Measurements from ENCODE around the gene BTN1A1.

The BTN1A1 gene

GRCh38 chr6:26476896-26477295 lies 23.2 kb upstream of the BTN1A1 start:
- FAIRE-seq (no peak), DNase-seq (ENCODE audit: insufficient read length, low spot score) (no peak)
- TF ChIP-seq CTCF (IDR thresholded peaks at IDR 0.05; ENCODE audit: insufficient read depth, missing control alignments): no peak

- no peak for TF ChIP-seq CTCF (IDR thresholded peaks at IDR 0.05; ENCODE audit: insufficient read depth, missing control alignments)
- FAIRE-seq: no peak
- DNase-seq (ENCODE audit: insufficient read length, low spot score): no peak
Observed at GRCh38 chr6:26477426-26477825, 22.7 kb upstream of the BTN1A1 start.

- FAIRE-seq: no peak
- no peak for DNase-seq (ENCODE audit: insufficient read length, low spot score)
- no peak for TF ChIP-seq CTCF (IDR thresholded peaks at IDR 0.05; ENCODE audit: insufficient read depth, missing control alignments)
Observed at GRCh38 chr6:26478100-26478984, 21.8 kb upstream of the BTN1A1 start.

- DNase-seq (ENCODE audit: insufficient read length, low spot score): no peak
- no peak for FAIRE-seq
- TF ChIP-seq CTCF (IDR thresholded peaks at IDR 0.05; ENCODE audit: insufficient read depth, missing control alignments): no peak
Observed at GRCh38 chr6:26478985-26479278, 21.2 kb upstream of the BTN1A1 start.

GRCh38 chr6:26482338-26482737 lies 17.8 kb upstream of the BTN1A1 start:
- FAIRE-seq: no peak
- DNase-seq (ENCODE audit: insufficient read length, low spot score): no peak
- no peak for TF ChIP-seq CTCF (IDR thresholded peaks at IDR 0.05; ENCODE audit: insufficient read depth, missing control alignments)

- FAIRE-seq (no peak), DNase-seq (ENCODE audit: insufficient read length, low spot score) (no peak)
- TF ChIP-seq CTCF (IDR thresholded peaks at IDR 0.05; ENCODE audit: insufficient read depth, missing control alignments): no peak
Observed at GRCh38 chr6:26483727-26484126, 16.4 kb upstream of the BTN1A1 start.

GRCh38 chr6:26484161-26484560 lies 15.9 kb upstream of the BTN1A1 start:
- TF ChIP-seq CTCF (IDR thresholded peaks at IDR 0.05; ENCODE audit: insufficient read depth, missing control alignments): no peak
- DNase-seq (ENCODE audit: insufficient read length, low spot score): no peak
- no peak for FAIRE-seq

Measured in D721Med (cell line).